ENCODE data around the gene ZNF821. TPM values are rescaled to one million over a fixed set of nuclear protein-coding genes. Genes with fewer than 3 reads are reported as not detected.

Gene ZNF821
- total and polyA plus RNA-seq, 2 of the 8 experiments (the other 6 are each of a cell fraction or from before 2014, with no cell fraction given) = 9.5 to 14.1 TPM

- TF ChIP-seq BACH1 (IDR thresholded peaks at IDR 0.05; ENCODE audit: low read length) (no peak), CHD7 (IDR thresholded peaks at IDR 0.05; ENCODE audit: insufficient replicate concordance, low read length) (no peak), TEAD4 (IDR thresholded peaks at IDR 0.05; ENCODE audit: low read depth, low read length) (no peak), CHD2 (IDR thresholded peaks at IDR 0.05; ENCODE audit: low read length) (no peak)
Observed at GRCh38 chr16:71855937-71856662, 27.9 kb downstream of the ZNF821 start (continued).
